Mesendoderm (in vitro differentiated cells): ENCODE measurements around the gene MAGEA9. TPM values are rescaled to one million over a fixed set of nuclear protein-coding genes. Genes with fewer than 3 reads are reported as not detected.
"Not testable (repeated sequence)": the region's sequence is repeated elsewhere in the genome, so short reads cannot be mapped to it uniquely, and the experiment has no call there.

Source experiments
- DNase-seq: peaks from one replicate; pipeline ENCODE4 v3.0.0; 2013
- H2AK5ac ChIP-seq: 2 replicates; pipeline ENCODE4 v1.6.1; 2013; ENCODE audit warnings: low read length, inconsistent platforms
- H2BK120ac ChIP-seq: 2 replicates; pipeline ENCODE4 v1.6.1; 2013; ENCODE audit warnings: low read depth, mild to moderate bottlenecking, low read length, moderate library complexity, mixed read lengths
- H2BK15ac ChIP-seq: replicated peaks from 2 replicates; pipeline ENCODE4 v1.6.1; 2013; ENCODE audit warnings: low read depth, mild to moderate bottlenecking, moderate library complexity
- H2BK5ac ChIP-seq: 2 replicates; pipeline ENCODE4 v1.6.1; 2013; ENCODE audit warnings: low read length, inconsistent platforms
- H3K18ac ChIP-seq: 2 replicates; pipeline ENCODE4 v1.6.1; 2013; ENCODE audit warnings: mild to moderate bottlenecking, low read length, mixed read lengths
- H3K23ac ChIP-seq: one replicate; pipeline ENCODE4 v1.6.1; 2013; ENCODE audit warnings: low read length
- H3K27ac ChIP-seq: 2 replicates; pipeline ENCODE4 v1.5.1; 2013; ENCODE audit warnings: low read depth, mild to moderate bottlenecking, inconsistent platforms, low read length, moderate library complexity
- H3K27me3 ChIP-seq: 2 replicates; pipeline ENCODE4 v1.6.1; 2013; ENCODE audit warnings: low read length, control low read depth, mild to moderate bottlenecking, inconsistent platforms; ENCODE audit not compliant: insufficient read depth, poor library complexity
- H3K36me3 ChIP-seq: 2 replicates; pipeline ENCODE4 v1.6.1; 2013; ENCODE audit warnings: low read length, inconsistent platforms; ENCODE audit not compliant: control insufficient read depth, insufficient read depth
- H3K4ac ChIP-seq: one replicate; pipeline ENCODE4 v1.6.1; 2013; ENCODE audit warnings: low read depth, mild to moderate bottlenecking, low read length, moderate library complexity
- H3K4me1 ChIP-seq: 2 replicates; pipeline ENCODE4 v1.6.1; 2013; ENCODE audit warnings: low read depth, low read length, inconsistent platforms; ENCODE audit not compliant: control insufficient read depth
- H3K4me2 ChIP-seq: 2 replicates; pipeline ENCODE4 v1.6.1; 2013; ENCODE audit warnings: low read length
- H3K4me3 ChIP-seq: 2 replicates; pipeline ENCODE4 v1.5.1; 2013; ENCODE audit warnings: mild to moderate bottlenecking, low read length
- H3K56ac ChIP-seq: one replicate; pipeline ENCODE4 v1.6.1; 2013; ENCODE audit warnings: low read length
- H3K79me1 ChIP-seq: 2 replicates; pipeline ENCODE4 v1.6.1; 2013; ENCODE audit warnings: low read length, inconsistent platforms
- H3K79me2 ChIP-seq: 2 replicates; pipeline ENCODE4 v1.6.1; 2013; ENCODE audit warnings: mild to moderate bottlenecking, low read length; ENCODE audit not compliant: control insufficient read depth, insufficient read depth
- H3K9ac ChIP-seq: 2 replicates; pipeline ENCODE4 v1.6.1; 2013; ENCODE audit warnings: low read length, inconsistent platforms
- H4K5ac ChIP-seq: one replicate; pipeline ENCODE4 v1.6.1; 2013; ENCODE audit warnings: low read length
- H4K8ac ChIP-seq: one replicate; pipeline ENCODE4 v1.6.1; 2013; ENCODE audit warnings: low read depth, mild to moderate bottlenecking, control low read depth, low read length, moderate library complexity
- WGBS: extraction: QIAGEN DNeasy Blood & Tissue Kit; methylation state at CpG from one replicate; pipeline ENCODE4 v1.1.7; 2013; ENCODE audit warnings: low lambda C conversion rate, missing lambda C conversion rate; ENCODE audit not compliant: insufficient coverage; ENCODE audit errors: extremely low coverage; 5-methylcytosine and 5-hydroxymethylcytosine counted together
- polyA plus RNA-seq, 2 experiments: library from polyadenylated mRNA; stranded (reverse); fragments of 200-250 nt; gene quantifications; one replicate each; pipeline ENCODE4 v1.2.3, GENCODE V29; 2013

MAGEA9 gene, protein sequence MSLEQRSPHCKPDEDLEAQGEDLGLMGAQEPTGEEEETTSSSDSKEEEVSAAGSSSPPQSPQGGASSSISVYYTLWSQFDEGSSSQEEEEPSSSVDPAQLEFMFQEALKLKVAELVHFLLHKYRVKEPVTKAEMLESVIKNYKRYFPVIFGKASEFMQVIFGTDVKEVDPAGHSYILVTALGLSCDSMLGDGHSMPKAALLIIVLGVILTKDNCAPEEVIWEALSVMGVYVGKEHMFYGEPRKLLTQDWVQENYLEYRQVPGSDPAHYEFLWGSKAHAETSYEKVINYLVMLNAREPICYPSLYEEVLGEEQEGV
- not detected for polyA plus RNA-seq (2013, experiment 1 of 2)
- not detected for polyA plus RNA-seq (2013, experiment 2 of 2)

DNA sequence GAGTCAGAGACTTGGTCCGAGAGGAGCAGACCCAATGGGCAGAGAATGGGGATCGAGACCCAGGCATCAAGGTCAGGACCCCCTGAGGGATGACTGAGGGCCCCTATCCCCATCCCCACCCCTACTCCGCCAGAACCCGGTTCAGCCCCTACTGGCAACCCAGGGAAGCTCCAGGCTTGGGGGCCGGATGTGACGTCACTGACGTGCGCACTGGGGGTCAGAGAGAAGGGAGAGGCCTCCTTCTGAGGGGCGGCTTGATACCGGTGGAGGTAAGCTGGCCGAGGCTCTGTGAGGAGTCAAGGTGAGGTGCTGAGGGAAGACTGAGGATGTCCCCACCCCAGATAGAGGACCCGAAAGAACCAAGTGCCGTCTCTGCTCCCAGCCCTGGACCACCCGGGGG, at the start of gene MAGEA9:
MAGEA9 (plus strand) TSS at position 204 of the 400 bp plus-strand sequence. CDS start 4,281 bp downstream, outside the sequence.
- H3K4me3 ChIP-seq, H3K4ac ChIP-seq, H3K27me3 ChIP-seq, H3K79me1 ChIP-seq, H2BK5ac ChIP-seq, H2AK5ac ChIP-seq, H3K56ac ChIP-seq, H3K18ac ChIP-seq, H4K5ac ChIP-seq, H4K8ac ChIP-seq, H3K23ac ChIP-seq, H2BK15ac ChIP-seq, H3K4me1 ChIP-seq, H3K9ac ChIP-seq, H2BK120ac ChIP-seq, H3K36me3 ChIP-seq, DNase-seq, H3K79me2 ChIP-seq, H3K4me2 ChIP-seq, H3K27ac ChIP-seq: not testable (repeated sequence)
- WGBS = no CpG with 5 or more reads among the region's 14 CpGs

DNA sequence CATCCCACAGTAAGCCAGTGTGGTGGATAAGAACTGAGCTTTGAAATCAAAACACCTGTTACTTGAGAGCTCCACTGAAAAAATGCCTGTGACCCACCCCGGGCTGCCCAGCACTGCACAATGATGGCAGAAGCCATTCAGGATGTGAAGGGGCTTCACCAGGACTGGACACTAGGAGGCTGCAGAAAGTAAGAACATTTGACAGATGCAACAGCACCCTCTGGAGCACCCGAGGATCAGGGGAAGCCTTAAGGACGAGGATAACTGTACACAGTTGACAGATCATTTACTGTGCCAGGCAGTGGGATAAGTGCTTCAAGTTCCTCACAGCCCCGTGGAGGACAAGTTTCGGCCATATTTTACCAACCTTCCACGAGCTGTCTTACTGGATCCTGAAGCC, 39.5 kb upstream of the MAGEA9 start:
- not testable (repeated sequence) for H3K56ac ChIP-seq, H2BK15ac ChIP-seq, H3K23ac ChIP-seq, H2AK5ac ChIP-seq, H3K27ac ChIP-seq, DNase-seq, H3K4me1 ChIP-seq, H3K4ac ChIP-seq, H3K79me1 ChIP-seq, H3K79me2 ChIP-seq, H2BK120ac ChIP-seq, H3K36me3 ChIP-seq, H3K18ac ChIP-seq, H4K5ac ChIP-seq, H4K8ac ChIP-seq, H3K4me3 ChIP-seq, H3K4me2 ChIP-seq, H2BK5ac ChIP-seq, H3K9ac ChIP-seq, H3K27me3 ChIP-seq
- WGBS = no CpG with 5 or more reads among the region's 6 CpGs

DNA sequence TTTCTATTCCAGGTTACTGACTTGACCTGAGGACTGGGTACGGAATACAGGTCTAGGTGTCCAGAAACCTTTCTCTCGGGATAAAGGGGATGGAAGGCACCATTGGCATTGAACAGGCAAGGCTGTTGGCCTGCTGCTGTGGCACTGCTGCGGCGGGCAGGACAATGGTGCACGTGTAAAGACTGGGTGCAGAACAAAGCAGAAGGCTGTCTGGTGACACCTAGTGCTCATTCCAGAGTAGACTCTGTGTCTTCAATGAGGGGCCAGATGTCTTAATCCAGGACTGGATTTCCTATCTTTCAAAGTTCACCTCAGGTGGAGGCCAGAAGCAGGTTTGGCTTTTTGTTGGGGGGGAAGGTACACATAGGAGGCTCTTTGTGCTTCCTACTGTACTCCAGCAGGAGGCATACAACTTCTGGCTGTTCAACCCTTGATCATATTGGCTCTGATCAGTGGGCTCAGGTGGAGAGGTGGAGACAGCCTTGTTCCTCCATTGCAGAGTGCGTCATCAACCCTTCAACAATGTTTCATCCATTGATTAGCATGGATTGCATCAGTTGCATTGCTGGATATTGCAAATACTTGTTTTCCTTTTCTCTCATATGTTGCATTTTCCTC, 35.2 kb upstream of the MAGEA9 start:
- not testable (repeated sequence) for H2BK120ac ChIP-seq, H3K27me3 ChIP-seq, H3K9ac ChIP-seq, H4K8ac ChIP-seq, H3K79me1 ChIP-seq, H2BK15ac ChIP-seq, H3K79me2 ChIP-seq, H3K36me3 ChIP-seq, H3K4me3 ChIP-seq, H3K56ac ChIP-seq, H3K23ac ChIP-seq, H3K27ac ChIP-seq, H3K18ac ChIP-seq, H3K4ac ChIP-seq, H2AK5ac ChIP-seq, DNase-seq, H2BK5ac ChIP-seq, H3K4me1 ChIP-seq, H3K4me2 ChIP-seq, H4K5ac ChIP-seq
- WGBS = no CpG with 5 or more reads among the region's 6 CpGs

DNA sequence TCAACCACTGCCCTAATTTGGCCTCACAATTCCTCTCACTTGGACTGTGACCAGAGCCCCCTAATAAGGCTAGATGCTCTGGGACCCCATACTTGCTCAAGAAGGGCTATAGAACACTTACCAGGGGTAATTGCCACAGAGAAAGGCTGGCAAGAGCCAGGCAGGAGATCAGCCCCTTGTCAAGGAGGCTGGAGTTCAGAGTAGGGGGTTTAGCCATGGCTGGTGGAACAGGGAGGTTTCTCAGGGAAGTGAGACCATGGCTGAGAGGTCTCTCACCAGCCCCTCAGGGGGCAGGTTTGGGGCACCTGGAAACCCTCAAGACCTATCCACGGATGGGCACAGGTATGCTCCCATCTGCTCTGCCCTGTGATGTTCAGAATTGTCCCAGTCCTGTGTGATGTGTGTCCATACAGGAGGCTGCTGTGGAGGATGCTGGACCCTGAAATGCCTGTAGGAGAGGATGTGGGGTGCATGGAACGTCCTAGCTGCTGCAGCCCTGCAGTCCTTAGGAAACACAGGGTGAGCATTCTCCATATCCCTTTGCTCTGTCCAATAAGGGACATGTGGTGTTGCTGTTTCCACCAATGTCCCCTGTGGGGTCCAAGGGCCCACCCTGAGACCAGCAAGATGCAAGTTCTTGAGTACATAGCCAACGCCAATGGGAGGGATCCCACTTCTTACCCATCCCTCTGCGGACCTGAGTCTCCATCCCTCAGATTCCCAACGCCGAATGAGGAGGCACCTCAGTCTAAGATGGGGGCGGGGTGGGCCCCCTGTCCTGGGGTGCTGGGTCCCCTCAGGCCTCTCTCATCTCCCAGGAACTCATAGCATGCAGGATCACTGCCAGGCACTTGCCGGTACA, 24.3 kb upstream of the MAGEA9 start:
- Histone ChIP-seq H3K23ac (no peak overlapping the region), H4K5ac (no peak overlapping the region), H3K79me2 (no peaks in the 10 kb centered on the region), H2BK15ac (no peak overlapping the region), H3K4ac (no peak overlapping the region), H3K27me3 (no peaks in the 10 kb centered on the region), H3K79me1 (no peaks in the 10 kb centered on the region), H2BK5ac (no peak overlapping the region), H3K18ac (no peak overlapping the region), H3K4me1 (no peaks in the 10 kb centered on the region), H4K8ac (no peak overlapping the region), H3K27ac (no peak overlapping the region), H3K36me3 (no peaks in the 10 kb centered on the region), H3K4me3 (no peak overlapping the region), H3K9ac (no peak overlapping the region), H3K4me2 (no peak overlapping the region), H3K56ac (no peak overlapping the region), H2BK120ac (no peak overlapping the region), H2AK5ac (no peak overlapping the region)
- WGBS = no CpG with 5 or more reads among the region's 8 CpGs
- no peak for DNase-seq

DNA sequence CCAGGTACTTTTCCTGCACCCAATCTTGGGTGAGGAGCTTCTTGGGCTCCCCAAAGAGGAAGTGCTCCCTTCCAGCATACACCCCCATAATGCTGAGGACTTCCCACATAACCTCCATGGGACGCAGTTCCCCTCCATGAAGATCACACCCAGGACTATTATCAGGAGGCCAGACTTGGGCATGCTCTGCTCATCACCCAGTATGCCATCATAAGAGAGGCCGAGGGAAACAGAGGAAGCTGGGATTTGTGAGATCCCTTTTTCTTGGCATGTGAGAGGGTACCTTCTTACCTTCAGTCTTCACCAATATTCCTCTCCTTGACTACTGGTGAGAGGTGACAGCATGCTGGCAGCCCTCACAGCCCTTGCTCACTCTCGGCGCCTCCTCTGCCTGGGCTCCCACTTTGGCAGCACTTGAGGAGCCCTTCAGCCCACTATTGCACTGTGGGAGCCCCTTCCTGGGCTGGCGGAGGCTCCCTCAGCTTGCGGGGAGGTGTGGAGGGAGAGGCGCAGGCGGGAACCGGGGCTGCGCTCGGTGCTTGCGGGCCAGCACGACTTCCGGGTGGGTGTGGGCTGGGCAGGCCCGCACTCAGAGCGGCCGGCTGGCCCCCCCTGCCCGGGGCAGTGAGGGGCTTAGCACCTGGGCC, 23.5 kb upstream of the MAGEA9 start:
- no peaks in the 10 kb centered on the region for H3K79me2 ChIP-seq
- no peak overlapping the region for H4K5ac ChIP-seq
- no peak overlapping the region for H2AK5ac ChIP-seq
- no peak overlapping the region for H3K4me3 ChIP-seq
- WGBS = no CpG with 5 or more reads among the region's 18 CpGs
- H2BK5ac ChIP-seq = no peak overlapping the region
- no peaks in the 10 kb centered on the region for H3K4me1 ChIP-seq
- H2BK120ac ChIP-seq = no peak overlapping the region
- no peak overlapping the region for H3K27ac ChIP-seq
- H3K27me3 ChIP-seq = no peaks in the 10 kb centered on the region
- H3K36me3 ChIP-seq = no peaks in the 10 kb centered on the region
- no peak overlapping the region for H4K8ac ChIP-seq
- H3K23ac ChIP-seq = no peak overlapping the region
- no peak overlapping the region for H3K18ac ChIP-seq
- H3K56ac ChIP-seq = no peak overlapping the region
- no peaks in the 10 kb centered on the region for H3K79me1 ChIP-seq
- no peak overlapping the region for H3K4me2 ChIP-seq
- H2BK15ac ChIP-seq = no peak overlapping the region
- no peak overlapping the region for H3K4ac ChIP-seq
- H3K9ac ChIP-seq = no peak overlapping the region
- no peak for DNase-seq
